ENCODE results near the gene USHBP1.
A peak's percentile ranks its signal among the peaks of the same experiment; 100 is the strongest.

USHBP1 gene

DNA sequence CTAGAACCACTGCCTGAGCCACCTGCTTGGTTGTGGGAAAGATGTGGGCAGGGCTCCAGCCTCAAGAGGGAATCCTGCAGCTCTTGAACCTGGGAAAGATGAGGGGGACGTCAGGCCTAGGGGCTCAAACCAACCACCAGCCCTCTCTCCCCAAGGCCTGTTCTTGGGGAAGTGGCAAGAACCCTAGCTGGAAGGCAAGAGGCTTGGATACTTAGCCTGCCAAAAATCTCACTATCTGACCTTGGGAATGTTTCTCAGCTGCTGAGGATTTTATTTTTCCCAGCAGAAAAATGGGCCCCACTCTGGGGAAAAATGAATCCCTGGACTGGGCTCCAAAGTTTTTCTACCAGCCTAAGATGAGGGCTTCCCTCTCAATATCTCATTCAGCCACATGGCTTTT lies 4.6 kb downstream of the USHBP1 start:
- H3K9me3 Mint-ChIP-seq = no peaks in the 10 kb centered on the region
- H3K27ac Mint-ChIP-seq = no peak overlapping the region
- H3K36me3 Mint-ChIP-seq (ENCODE audit: low read depth) = no peaks in the 10 kb centered on the region
- H3K27me3 Mint-ChIP-seq = no peaks in the 10 kb centered on the region
- no peak for DNase-seq
- peaks cover 9% of the 10 kb centered on the region for H3K4me1 Mint-ChIP-seq (ENCODE audit: low read depth)
- H3K4me3 Mint-ChIP-seq = no peak overlapping the region

DNA sequence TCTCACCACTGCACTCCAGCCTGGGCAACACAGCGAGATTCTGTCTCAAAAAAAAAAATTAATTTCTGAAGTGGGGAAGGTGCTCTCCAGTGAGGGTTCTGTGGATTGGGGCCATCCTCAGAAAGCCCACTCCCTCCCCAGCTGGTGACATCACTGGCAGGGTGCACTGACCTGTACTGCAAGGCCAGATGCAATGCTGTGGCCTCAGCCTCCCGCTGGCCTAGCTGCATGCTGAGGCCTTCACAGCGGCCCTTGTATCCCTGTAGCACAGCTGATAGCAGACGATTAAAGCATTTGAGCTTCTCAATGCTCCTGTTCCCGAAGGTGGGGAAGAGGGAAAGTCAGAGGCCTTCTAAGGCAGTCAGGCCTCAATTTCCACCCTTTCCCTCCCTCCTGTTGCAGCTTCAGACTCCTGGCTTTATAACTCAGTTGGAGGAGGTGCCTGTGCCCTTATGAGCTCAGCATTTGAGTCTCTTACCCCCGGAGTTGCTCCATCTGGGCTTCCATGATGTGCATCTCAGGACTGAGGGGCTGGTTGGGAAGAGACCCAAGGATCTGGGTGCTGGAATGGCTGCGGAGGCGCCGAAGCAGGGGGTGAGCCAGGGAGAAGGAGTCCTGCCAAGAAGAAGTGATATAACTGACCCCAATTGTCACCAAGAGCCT lies 5.3 kb downstream of the USHBP1 start:
- no peaks in the 10 kb centered on the region for H3K27me3 Mint-ChIP-seq
- H3K36me3 Mint-ChIP-seq (ENCODE audit: low read depth) = no peaks in the 10 kb centered on the region
- H3K9me3 Mint-ChIP-seq = no peaks in the 10 kb centered on the region
- H3K27ac Mint-ChIP-seq = no peak overlapping the region
- H3K4me3 Mint-ChIP-seq = no peak overlapping the region
- no peak for DNase-seq
- H3K4me1 Mint-ChIP-seq (ENCODE audit: low read depth) = peaks cover 6% of the 10 kb centered on the region

DNA sequence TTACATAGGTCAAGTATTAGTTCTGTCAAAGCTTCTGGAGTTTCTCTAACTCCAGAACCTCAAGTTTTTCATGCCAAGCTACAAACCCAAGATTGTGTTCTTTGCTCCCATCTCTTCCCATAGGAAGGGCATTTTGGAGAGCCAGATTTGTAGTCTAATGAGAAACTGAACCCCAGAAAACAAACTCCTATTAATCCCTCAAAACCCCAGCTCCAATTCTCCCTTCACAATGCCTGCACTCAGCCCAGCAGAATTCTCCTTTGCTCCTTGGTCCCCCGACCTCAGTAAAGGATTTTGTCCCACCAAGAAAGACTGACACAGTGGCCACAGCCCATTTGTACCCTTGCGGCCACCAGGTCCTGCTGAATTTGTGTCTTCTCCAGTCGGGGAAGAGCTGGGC lies 8.4 kb downstream of the USHBP1 start:
- no peak overlapping the region for H3K27ac Mint-ChIP-seq
- DNase-seq = no peak
- no peak overlapping the region for H3K4me3 Mint-ChIP-seq
- no peaks in the 10 kb centered on the region for H3K9me3 Mint-ChIP-seq
- peaks cover 6% of the 10 kb centered on the region for H3K4me1 Mint-ChIP-seq (ENCODE audit: low read depth)
- no peaks in the 10 kb centered on the region for H3K36me3 Mint-ChIP-seq (ENCODE audit: low read depth)
- no peaks in the 10 kb centered on the region for H3K27me3 Mint-ChIP-seq

DNA sequence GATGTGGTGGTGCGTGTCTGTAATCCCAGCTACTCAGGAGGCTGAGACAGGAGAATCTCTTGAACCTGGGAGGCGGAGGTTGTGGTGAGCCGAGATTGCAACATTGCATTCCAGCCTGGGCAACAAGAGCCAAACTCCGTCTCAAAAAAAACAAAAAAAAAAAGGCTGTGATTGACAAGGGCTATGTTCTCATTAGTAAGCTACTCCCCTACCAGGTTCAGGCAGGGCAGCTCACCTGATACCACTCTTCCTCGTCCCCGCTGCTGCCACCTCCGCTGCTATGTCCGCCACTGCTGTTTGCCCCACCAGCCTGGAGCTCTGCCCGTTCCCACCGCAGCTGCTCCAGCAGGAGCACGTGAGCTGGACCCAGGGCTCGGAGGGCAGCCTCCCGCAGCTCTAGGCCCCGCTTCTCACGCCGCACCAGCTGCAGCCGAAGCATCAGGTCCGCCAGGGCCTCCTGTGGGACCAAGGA lies 9.4 kb downstream of the USHBP1 start:
- DNase-seq = no peak
- Mint-ChIP-seq H3K4me3 (no peak overlapping the region), H3K36me3 (ENCODE audit: low read depth) (no peaks in the 10 kb centered on the region), H3K9me3 (no peaks in the 10 kb centered on the region), H3K4me1 (ENCODE audit: low read depth) (no peaks in the 10 kb centered on the region), H3K27me3 (no peaks in the 10 kb centered on the region), H3K27ac (no peak overlapping the region)

DNA sequence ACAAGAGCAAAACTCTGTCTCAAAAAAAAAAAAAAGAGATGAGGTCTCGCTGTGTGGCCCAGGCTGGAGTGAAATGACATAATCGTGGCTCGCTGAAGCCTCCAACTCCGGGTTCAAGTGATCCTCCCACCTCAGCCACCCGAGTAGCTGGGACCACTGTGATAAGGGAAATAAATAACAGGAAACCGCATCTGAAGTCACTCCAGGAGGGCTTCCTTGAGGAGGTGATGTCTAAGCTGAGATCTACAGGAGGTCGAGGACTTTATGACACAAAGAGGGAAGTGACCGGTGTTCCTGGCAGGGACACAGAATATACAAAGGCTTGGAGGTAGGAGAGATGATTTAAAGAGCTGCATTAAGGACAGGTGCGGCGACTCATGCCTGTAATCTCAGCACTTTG lies 9.9 kb downstream of the USHBP1 start:
- no peak overlapping the region for H3K27ac Mint-ChIP-seq
- no peaks in the 10 kb centered on the region for H3K27me3 Mint-ChIP-seq
- no peaks in the 10 kb centered on the region for H3K9me3 Mint-ChIP-seq
- H3K4me3 Mint-ChIP-seq = no peak overlapping the region
- no peaks in the 10 kb centered on the region for H3K4me1 Mint-ChIP-seq (ENCODE audit: low read depth)
- no peak for DNase-seq
- no peaks in the 10 kb centered on the region for H3K36me3 Mint-ChIP-seq (ENCODE audit: low read depth)

DNA sequence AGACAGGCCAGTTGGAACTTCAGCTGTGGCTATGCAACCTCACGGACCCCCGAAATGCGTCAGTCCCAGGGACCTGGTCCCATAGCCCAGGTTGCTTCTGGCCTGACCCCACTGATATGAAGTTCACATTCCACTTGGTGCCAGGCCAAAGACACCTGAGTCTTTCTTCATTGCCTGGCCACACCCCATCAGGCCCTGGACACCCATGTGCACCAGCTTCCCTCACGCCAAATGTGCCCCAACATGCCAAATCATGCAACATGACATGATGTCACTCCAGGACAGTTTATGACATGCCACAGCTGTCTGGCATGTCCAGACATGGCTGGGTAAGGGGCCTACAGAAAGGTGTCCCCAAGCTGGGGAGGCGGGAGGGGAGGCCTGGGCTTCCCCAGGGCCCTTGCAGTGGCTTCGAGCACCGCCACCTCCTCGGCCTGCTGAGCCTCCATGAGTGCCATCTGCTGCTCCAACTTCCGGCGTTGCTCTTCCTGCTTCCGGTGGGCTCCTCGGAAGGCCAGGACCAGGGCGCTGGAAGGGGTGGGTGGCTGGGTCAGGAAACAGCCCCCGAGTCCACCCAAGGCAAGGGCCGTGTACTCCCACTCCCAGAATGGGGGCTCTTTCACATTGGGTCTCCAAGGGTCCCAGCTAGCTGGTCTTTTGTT lies 14.5 kb downstream of the USHBP1 start:
- H3K4me3 Mint-ChIP-seq = no peak overlapping the region

DNA sequence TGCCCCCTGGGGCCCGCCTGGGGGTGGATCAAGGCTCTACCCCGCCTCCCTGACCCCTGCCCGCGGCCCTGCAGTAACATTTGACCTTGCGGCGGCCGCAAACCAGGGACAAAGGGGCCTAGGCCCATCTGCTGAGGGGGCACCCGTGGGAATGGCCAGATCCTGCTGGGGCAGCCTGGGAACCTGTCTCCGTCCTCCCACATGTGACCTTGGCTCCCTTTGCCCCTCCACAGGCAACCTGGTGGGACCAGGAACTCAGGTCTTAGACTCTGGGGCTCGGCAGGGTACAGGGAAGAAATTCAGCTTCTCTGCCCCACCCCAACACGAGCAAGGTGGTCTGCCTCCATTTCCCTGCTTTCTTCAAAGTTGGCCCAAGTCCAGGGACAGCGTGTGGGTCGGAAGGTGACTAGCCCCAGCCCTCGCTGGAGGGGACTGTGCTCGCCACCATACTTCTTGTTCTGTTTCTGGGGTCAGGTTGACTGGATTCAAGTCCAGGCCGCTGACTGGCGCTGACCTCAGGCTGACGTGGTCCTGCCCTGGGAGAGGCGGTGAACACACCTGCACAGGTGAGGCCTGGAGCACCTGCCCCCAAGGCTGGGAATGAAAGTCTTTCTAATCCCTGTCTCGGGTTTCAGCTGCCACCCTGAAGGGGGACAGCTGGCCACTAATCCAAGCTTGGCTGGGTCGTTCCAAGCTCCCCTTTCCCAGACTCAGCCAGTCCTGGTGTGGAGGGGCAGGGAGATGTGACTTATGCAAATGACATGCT lies 16.4 kb downstream of the USHBP1 start:
- H3K27me3 Mint-ChIP-seq = peaks cover 16% of the 10 kb centered on the region
- no peak overlapping the region for H3K4me3 Mint-ChIP-seq
- H3K4me1 Mint-ChIP-seq (ENCODE audit: low read depth) = peaks cover 11% of the 10 kb centered on the region
- no peak overlapping the region for H3K27ac Mint-ChIP-seq
- no peak for DNase-seq
- no peaks in the 10 kb centered on the region for H3K36me3 Mint-ChIP-seq (ENCODE audit: low read depth)
- H3K9me3 Mint-ChIP-seq = no peaks in the 10 kb centered on the region

More for the DNA sequence above, 14.5 kb downstream of the USHBP1 start:
- Mint-ChIP-seq H3K27me3 (peaks cover 11% of the 10 kb centered on the region), H3K36me3 (ENCODE audit: low read depth) (no peaks in the 10 kb centered on the region), H3K27ac (no peak overlapping the region), H3K9me3 (no peaks in the 10 kb centered on the region), H3K4me1 (ENCODE audit: low read depth) (peaks cover 10% of the 10 kb centered on the region)
- no peak for DNase-seq

DNA sequence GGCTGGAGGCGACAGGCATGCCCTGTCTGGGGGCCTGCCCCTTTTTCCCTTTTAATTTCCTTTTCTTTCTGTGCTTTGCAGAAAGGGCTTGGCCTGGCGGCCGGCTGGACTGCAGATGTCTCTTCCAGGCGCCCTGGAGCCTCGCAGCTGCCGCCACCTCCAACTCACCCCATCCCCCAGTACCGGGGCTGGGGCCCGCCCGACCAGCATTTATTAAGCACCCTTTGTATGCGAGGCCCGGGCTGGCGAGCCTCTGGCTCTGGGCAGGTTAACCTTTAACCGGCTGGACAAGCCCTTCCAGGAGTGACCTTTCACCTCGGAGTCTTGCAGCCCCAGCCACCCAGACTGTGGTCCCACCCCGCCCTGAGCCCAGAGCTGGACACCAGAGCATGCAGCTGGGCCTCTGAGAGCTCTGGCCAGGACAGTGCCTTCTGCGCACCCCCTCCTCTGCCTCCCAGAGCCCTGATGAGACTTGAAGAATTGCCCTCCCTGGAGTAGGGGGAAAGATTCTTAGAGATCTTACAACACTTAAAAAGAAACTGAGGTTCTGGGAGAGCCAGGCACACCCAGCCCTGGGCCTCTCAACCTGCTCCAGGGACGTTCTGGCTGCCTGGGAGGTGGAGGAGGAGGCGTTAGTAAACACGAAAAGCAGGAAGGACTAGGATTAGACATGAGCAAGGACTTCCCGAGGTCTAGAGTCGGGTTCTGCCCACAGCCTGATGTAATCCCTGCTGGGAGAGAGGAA lies 17.7 kb downstream of the USHBP1 start:
- Mint-ChIP-seq H3K4me3 (peak overlapping the region; percentile 78), H3K4me1 (ENCODE audit: low read depth) (peaks cover 11% of the 10 kb centered on the region), H3K36me3 (ENCODE audit: low read depth) (no peaks in the 10 kb centered on the region), H3K27me3 (peaks cover 16% of the 10 kb centered on the region), H3K9me3 (no peaks in the 10 kb centered on the region), H3K27ac (peak overlapping the region; percentile 56)
- DNase-seq = no peak

DNA sequence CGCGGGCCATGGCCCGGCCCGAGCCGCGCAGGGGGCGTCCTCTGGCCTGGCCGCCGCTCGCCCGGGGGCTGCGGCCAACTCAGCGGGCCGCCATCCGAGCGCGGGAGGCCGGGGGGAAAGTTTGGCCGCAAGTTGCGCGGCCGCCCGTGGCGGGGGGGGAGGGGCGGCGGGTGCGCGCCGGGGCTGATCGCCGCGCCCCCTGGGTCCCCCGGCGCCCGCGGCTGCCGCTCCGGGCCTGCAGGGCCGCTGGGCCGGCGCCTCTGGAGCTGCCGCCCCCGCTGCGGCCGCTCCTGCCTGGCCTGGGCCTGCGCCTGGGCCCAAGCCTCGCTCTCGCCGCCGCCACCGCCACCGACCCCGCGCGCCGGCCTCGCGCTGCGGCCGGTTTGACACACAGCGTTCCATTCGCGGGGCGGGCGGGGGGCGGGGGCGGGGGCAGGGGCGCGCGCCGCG lies 19.0 kb downstream of the USHBP1 start, which contains the start of gene NR2F6:
NR2F6 (minus strand) TSS at position 385 of the 450 bp plus-strand sequence. CDS start 699 bp downstream, outside the sequence.
- H3K4me3 Mint-ChIP-seq = peak within 1 kb of the TSS; percentile 78
- DNase-seq = no peak
- no peak within 1 kb of the TSS for H3K27ac Mint-ChIP-seq
- peaks cover 11% of the 10 kb centered on the region for H3K4me1 Mint-ChIP-seq (ENCODE audit: low read depth)
- peaks cover 16% of the 10 kb centered on the region for H3K27me3 Mint-ChIP-seq
- H3K9me3 Mint-ChIP-seq = no peaks in the 10 kb centered on the region
- no peaks in the 10 kb centered on the region for H3K36me3 Mint-ChIP-seq (ENCODE audit: low read depth)

DNA sequence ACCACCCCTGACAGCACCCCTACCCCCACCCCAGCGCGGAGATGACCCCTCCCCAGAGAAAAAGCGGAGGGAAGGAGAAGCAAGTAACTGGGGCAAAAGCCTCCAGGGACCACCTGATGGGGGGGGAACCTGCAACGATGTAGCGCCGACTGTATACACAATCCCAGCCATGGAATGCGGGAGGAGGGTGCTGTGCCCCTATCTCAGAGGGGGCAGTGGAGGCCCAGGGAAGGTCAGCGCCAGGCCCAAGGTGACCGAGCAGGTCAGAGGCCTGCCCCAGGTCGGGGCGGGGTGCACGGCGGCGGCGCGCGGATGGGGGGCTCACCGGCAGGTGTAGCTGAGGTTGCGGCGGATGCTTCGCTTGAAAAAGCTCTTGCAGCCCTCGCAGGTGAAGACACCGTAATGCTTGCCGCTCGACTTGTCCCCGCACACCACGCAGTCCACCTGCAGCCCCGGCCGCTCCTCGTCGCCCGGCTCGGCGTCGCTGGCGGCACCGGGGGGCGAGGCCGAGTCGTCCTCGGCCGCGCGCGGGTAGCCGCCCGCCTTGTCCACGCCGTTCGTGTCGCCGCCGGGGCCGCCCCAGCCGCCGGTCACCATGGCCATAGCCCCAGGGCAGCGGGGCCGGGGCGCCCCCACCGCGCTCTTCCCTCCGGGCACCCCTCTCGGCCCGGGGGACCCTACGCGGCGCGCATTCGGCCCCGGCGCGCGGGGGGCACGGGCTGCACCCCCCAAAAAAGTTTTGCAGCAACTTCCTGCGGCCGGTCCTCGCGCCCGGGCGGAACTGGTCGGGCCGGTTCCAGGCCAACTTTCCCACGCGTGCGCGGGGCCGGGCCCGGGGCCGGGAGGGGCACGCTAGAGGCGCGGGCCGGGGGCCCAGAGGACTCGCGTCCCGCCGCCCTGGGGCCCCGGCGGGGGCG lies 19.7 kb downstream of the USHBP1 start:
- H3K4me1 Mint-ChIP-seq (ENCODE audit: low read depth) = peaks cover 11% of the 10 kb centered on the region
- no peaks in the 10 kb centered on the region for H3K9me3 Mint-ChIP-seq
- H3K4me3 Mint-ChIP-seq = peak overlapping the region; percentile 63
- DNase-seq = peak; percentile 49
- H3K27ac Mint-ChIP-seq = no peak overlapping the region
- H3K36me3 Mint-ChIP-seq (ENCODE audit: low read depth) = no peaks in the 10 kb centered on the region
- peaks cover 16% of the 10 kb centered on the region for H3K27me3 Mint-ChIP-seq

DNA sequence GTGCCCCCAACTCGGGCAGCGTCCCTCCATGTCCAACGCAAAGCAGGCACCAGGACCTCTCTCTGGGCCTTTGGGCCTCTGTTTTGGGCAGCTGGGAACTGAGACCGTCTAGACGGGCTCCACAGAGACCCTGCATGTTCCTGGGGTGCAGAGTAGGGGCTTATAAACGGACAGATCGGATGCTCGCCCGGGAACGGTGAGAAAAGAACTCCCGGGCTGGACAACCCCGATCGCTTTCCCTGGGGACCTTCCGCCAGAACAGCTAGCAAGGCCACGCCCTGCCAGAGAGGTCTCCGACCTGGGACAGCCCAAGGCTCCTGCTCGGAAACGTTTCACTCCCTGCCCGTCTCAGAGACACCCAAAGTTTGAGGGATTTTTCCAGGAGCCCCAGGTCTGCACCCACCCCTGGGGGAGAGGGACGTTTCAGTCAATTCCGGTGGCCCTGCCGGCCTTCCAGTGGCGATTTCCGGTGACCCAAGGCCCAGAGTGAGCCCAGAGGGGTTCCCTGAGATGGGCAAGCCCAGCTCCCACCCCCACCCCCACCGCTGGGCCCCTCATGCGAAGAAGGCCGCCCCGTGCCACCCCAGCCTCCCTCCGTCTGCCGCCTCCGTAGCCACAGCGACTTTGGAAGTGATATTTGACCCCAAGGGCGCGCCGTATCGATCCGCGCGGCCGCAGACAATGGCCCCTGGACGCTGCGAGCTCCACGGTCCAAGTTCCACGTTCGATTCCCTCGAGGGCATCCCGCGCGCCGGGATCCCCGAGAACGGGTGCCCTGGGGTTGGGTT lies 20.5 kb downstream of the USHBP1 start:
- no peak for DNase-seq
- H3K27me3 Mint-ChIP-seq = peaks cover 16% of the 10 kb centered on the region
- H3K4me1 Mint-ChIP-seq (ENCODE audit: low read depth) = peaks cover 11% of the 10 kb centered on the region
- peak overlapping the region; percentile 63 for H3K4me3 Mint-ChIP-seq
- no peaks in the 10 kb centered on the region for H3K36me3 Mint-ChIP-seq (ENCODE audit: low read depth)
- H3K27ac Mint-ChIP-seq = no peak overlapping the region
- H3K9me3 Mint-ChIP-seq = no peaks in the 10 kb centered on the region

DNA sequence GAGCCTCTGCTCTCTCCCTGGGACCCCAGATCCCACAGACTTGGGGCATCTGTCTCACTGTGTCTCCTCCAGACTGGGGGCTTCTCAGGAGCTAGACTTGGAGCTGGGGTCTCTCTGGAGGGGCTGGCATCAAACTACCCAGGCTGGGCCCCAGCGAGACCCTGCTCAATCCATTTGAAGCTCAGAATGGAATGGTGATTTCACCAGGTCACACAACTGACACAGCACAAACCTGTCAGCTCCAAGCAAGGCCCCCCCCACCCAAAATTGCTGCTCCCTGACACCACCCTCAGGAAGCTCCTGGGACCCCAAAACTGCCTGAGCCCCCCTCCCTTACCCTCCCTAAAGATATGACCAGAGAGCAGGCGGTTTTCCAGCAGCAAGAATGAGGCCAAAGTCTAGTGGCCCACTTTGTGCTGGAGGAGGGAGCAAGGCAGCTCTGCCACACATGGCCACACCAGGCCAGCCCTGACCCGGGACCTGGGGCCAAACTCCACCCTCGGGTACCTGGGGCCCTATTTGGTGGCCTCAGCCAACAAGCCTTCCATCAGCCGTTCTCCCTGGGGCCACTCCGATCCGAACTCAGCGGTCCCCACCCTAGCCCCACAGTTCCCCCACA lies 21.2 kb downstream of the USHBP1 start:
- no peak overlapping the region for H3K27ac Mint-ChIP-seq
- DNase-seq = no peak
- H3K4me1 Mint-ChIP-seq (ENCODE audit: low read depth) = peaks cover 11% of the 10 kb centered on the region
- H3K27me3 Mint-ChIP-seq = peaks cover 16% of the 10 kb centered on the region
- H3K36me3 Mint-ChIP-seq (ENCODE audit: low read depth) = no peaks in the 10 kb centered on the region
- H3K9me3 Mint-ChIP-seq = no peaks in the 10 kb centered on the region
- peak overlapping the region; percentile 63 for H3K4me3 Mint-ChIP-seq
